Body of pancreas (tissue), 4 donors: ENCODE measurements around the gene TTLL11.

Source experiments
- POLR2A ChIP-seq, 3 donors: fragments of 450-650 bp; IDR thresholded peaks; one replicate each; pipeline ENCODE4 v1.6.1; 2016; ENCODE audit warnings: antibody characterized with exemption in 3 of 3, mild to moderate bottlenecking in 2 of 3
- TF ChIP-seq, protein P1 (sequence below), 7 experiments: fragments of 450-650 bp in 4 of 7; fragments of 200-600 bp in 3 of 7; sonication (generic) in 3 of 7; IDR thresholded peaks; one replicate each; pipeline ENCODE4 v1.5.1; 2016 to 2019; ENCODE audit warnings: antibody characterized with exemption in 7 of 7

DNA sequence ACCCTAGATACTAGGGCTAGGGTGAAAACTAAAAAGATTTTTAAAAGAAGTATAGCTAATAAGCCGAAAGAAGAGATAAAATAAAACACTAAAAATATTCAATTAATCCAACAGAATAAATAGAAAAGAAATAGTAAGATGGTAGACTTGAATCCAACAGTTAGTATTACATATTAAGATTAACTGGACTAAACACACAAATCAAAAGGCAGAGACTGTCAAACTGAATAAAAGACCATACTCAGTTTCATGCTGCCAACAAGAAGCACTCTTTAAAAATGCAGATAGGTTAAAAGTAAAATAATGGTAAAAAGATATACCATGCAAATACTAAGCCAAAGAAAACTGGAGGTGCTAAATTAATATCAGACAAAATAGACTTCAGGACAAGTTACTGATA lies 65.0 kb downstream of the TTLL11 start:
- TF ChIP-seq, protein P1, sequence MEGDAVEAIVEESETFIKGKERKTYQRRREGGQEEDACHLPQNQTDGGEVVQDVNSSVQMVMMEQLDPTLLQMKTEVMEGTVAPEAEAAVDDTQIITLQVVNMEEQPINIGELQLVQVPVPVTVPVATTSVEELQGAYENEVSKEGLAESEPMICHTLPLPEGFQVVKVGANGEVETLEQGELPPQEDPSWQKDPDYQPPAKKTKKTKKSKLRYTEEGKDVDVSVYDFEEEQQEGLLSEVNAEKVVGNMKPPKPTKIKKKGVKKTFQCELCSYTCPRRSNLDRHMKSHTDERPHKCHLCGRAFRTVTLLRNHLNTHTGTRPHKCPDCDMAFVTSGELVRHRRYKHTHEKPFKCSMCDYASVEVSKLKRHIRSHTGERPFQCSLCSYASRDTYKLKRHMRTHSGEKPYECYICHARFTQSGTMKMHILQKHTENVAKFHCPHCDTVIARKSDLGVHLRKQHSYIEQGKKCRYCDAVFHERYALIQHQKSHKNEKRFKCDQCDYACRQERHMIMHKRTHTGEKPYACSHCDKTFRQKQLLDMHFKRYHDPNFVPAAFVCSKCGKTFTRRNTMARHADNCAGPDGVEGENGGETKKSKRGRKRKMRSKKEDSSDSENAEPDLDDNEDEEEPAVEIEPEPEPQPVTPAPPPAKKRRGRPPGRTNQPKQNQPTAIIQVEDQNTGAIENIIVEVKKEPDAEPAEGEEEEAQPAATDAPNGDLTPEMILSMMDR (IDR thresholded peaks at IDR 0.05): no peak
- TF ChIP-seq POLR2A (IDR thresholded peaks at IDR 0.05): no peak
